HCT116 (cell line): ENCODE data around the gene HS6ST1. TPM values are rescaled to one million over a fixed set of nuclear protein-coding genes. Genes with fewer than 3 reads are reported as not detected.

ENCODE experiments used
- ATAC-seq: fragments of 200-7000 bp; cut with Tn5 transposase; 2 replicates; pipeline ENCODE4 v1.9.1; 2020; ENCODE audit warnings: mild to moderate bottlenecking, moderate library complexity
- BruUV-seq: library from RNA; stranded (reverse); fragments of 400-500 nt; replicated peaks from 2 replicates; lab custom pipeline; 2021; lab: Mats Ljungman, UMichigan
- CTCF ChIA-PET: fragments of 300-600 bp; sonication (Branson Sonifier 250); formaldehyde crosslinking; loops from one replicate; lab custom pipeline; 2021; ENCODE audit warnings: antibody characterized with exemption; lab: Charles Lee
- POLR2A ChIA-PET: fragments of 300-600, 350-600 bp; sonication (Branson Sonifier 250); formaldehyde crosslinking; loops from one replicate; lab custom pipeline; 2021; ENCODE audit warnings: antibody characterized with exemption; lab: Charles Lee
- RAD21 ChIA-PET, 2 experiments: fragments of 300-600 bp; sonication (Branson Sonifier 250); formaldehyde crosslinking; loops; one replicate each; lab custom pipeline; 2023; ENCODE audit warnings: low total read pairs in 2 of 2; ENCODE audit not compliant: uncharacterized antibody in 2 of 2, unreplicated experiment in 2 of 2, low non-redundant PET in 1 of 2; lab: Charles Lee
- DNase-seq: peaks from one replicate; pipeline ENCODE4 v3.0.0-alpha.2; 2010; ENCODE audit warnings: low read depth, low spot score
- H2AFZ ChIP-seq: fragments of 200-600 bp; shearing (Covaris generic), sonication (generic); 2 replicates; pipeline ENCODE4 v1.6.1; 2017; ENCODE audit warnings: low read depth, mixed run types, mixed read lengths, antibody characterized with exemption, low read length; ENCODE audit not compliant: poor library complexity, severe bottlenecking
- H3K27ac ChIP-seq: 2 replicates; pipeline ENCODE4 v1.5.1; 2012; ENCODE audit warnings: low read depth, low read length
- H3K27me3 ChIP-seq: fragments of 200-600 bp; sonication (generic); 2 replicates; pipeline ENCODE4 v1.6.1; 2016; ENCODE audit warnings: mixed run types, low read length, mixed read lengths; ENCODE audit not compliant: insufficient read depth
- H3K36me3 ChIP-seq, 2 experiments: fragments of 200-500 bp in 1 of 2; fragments of 200-600 bp in 1 of 2; sonication (Bioruptor generic) in 1 of 2; sonication (generic) in 1 of 2; 2 replicates each; pipeline versions ENCODE4 v1.5.1 to v1.6.1; 2014 to 2016; ENCODE audit warnings: low read length in 2 of 2, inconsistent platforms in 1 of 2, mixed read lengths in 1 of 2, mixed run types in 1 of 2; ENCODE audit not compliant: insufficient read depth in 2 of 2, control insufficient read depth in 1 of 2
- H3K4me1 ChIP-seq, 2 experiments: fragments of 200-600 bp in 1 of 2; sonication (generic) in 1 of 2; 2 replicates each; pipeline versions ENCODE4 v1.5.1 to v1.6.1; 2012 to 2017; ENCODE audit warnings: low read length in 2 of 2, inconsistent platforms in 1 of 2, mild to moderate bottlenecking in 1 of 2, mixed read lengths in 1 of 2, mixed run types in 1 of 2, moderate library complexity in 1 of 2; ENCODE audit not compliant: insufficient read depth in 2 of 2, control insufficient read depth in 1 of 2
- H3K4me2 ChIP-seq: fragments of 200-600 bp; sonication (generic); 2 replicates; pipeline ENCODE4 v1.6.1; 2017; ENCODE audit warnings: mixed run types, low read length, mixed read lengths
- H3K4me3 ChIP-seq, 2 experiments: fragments of 200-600 bp in 1 of 2; sonication (generic) in 1 of 2; replicated peaks in 1 of 2; 2 replicates each; pipeline ENCODE4 v1.5.1; 2011 to 2016; ENCODE audit warnings: low read length in 2 of 2, control low read depth in 1 of 2, low read depth in 1 of 2, mild to moderate bottlenecking in 1 of 2, mixed read lengths in 1 of 2, mixed run types in 1 of 2
- H3K79me2 ChIP-seq: fragments of 200-600 bp; sonication (generic); 2 replicates; pipeline ENCODE4 v1.6.1; 2017; ENCODE audit warnings: mild to moderate bottlenecking, mixed run types, low read length, moderate library complexity, mixed read lengths; ENCODE audit not compliant: insufficient read depth
- H3K9ac ChIP-seq: fragments of 200-600 bp; sonication (generic); 2 replicates; pipeline ENCODE4 v1.6.1; 2016; ENCODE audit warnings: low read length, mixed read lengths
- H3K9me2 ChIP-seq: fragments of 200-600 bp; sonication (generic), shearing (Covaris generic); 2 replicates; pipeline ENCODE4 v1.6.1; 2017; ENCODE audit warnings: mixed run types, mild to moderate bottlenecking, moderate library complexity; ENCODE audit not compliant: insufficient read depth
- H3K9me3 ChIP-seq, 2 experiments: fragments of 200-500 bp in 1 of 2; fragments of 200-600 bp in 1 of 2; sonication (Bioruptor generic) in 1 of 2; sonication (generic) in 1 of 2; 2 replicates each; pipeline ENCODE4 v1.6.1; 2014 to 2017; ENCODE audit warnings: low read length in 2 of 2, mixed read lengths in 2 of 2, inconsistent platforms in 1 of 2, low read depth in 1 of 2, mild to moderate bottlenecking in 1 of 2, mixed run types in 1 of 2, moderate library complexity in 1 of 2; ENCODE audit not compliant: control insufficient read depth in 1 of 2, insufficient read depth in 1 of 2
- H4K20me1 ChIP-seq: fragments of 200-600 bp; sonication (generic), shearing (Covaris generic); 2 replicates; pipeline ENCODE4 v1.6.1; 2017; ENCODE audit warnings: mixed run types, mild to moderate bottlenecking, moderate library complexity; ENCODE audit not compliant: insufficient read depth
- CBX3 ChIP-seq: IDR thresholded peaks from 2 replicates; pipeline ENCODE4 v1.6.1; 2012; ENCODE audit warnings: low read depth
- EGR1 ChIP-seq: IDR thresholded peaks from 2 replicates; pipeline ENCODE4 v1.6.1; 2012; ENCODE audit warnings: low read depth
- ELF1 ChIP-seq: IDR thresholded peaks from 2 replicates; pipeline ENCODE4 v1.6.1; 2012; ENCODE audit warnings: low read depth, borderline replicate concordance
- EZH2 ChIP-seq: fragments of 200-600 bp; sonication (generic); IDR thresholded peaks from 2 replicates; pipeline ENCODE4 v1.6.1; 2017; ENCODE audit warnings: antibody characterized with exemption, mixed run types
- FOSL1 ChIP-seq: IDR thresholded peaks from 2 replicates; pipeline ENCODE4 v1.6.1; 2012; ENCODE audit warnings: low read depth
- JUND ChIP-seq: IDR thresholded peaks from 2 replicates; pipeline ENCODE4 v1.6.1; 2012
- MAX ChIP-seq: IDR thresholded peaks from 2 replicates; pipeline ENCODE4 v1.6.1; 2012
- POLR2A ChIP-seq: IDR thresholded peaks from 2 replicates; pipeline ENCODE4 v1.7.0; 2011; ENCODE audit warnings: borderline replicate concordance; ENCODE audit not compliant: insufficient read depth, insufficient read length; ENCODE audit errors: extremely low read depth
- POLR2AphosphoS5 ChIP-seq: IDR thresholded peaks from 2 replicates; pipeline ENCODE4 v1.6.1; 2011; ENCODE audit warnings: mild to moderate bottlenecking, low read depth, low read length, moderate library complexity
- REST ChIP-seq: IDR thresholded peaks from 2 replicates; pipeline ENCODE4 v1.6.1; 2012; ENCODE audit warnings: low read depth
- SIN3A ChIP-seq: IDR thresholded peaks from 2 replicates; pipeline ENCODE4 v1.6.1; 2012; ENCODE audit warnings: low read depth
- SP1 ChIP-seq: IDR thresholded peaks from 2 replicates; pipeline ENCODE4 v1.6.1; 2012; ENCODE audit warnings: low read depth
- SRF ChIP-seq: IDR thresholded peaks from 2 replicates; pipeline ENCODE4 v1.6.1; 2012; ENCODE audit warnings: low read depth
- TCF7L2 ChIP-seq: IDR thresholded peaks from 2 replicates; pipeline ENCODE4 v1.7.0; 2011; ENCODE audit warnings: borderline replicate concordance, inconsistent platforms; ENCODE audit not compliant: insufficient read depth, insufficient read length; ENCODE audit errors: extremely low read depth
- YY1 ChIP-seq: IDR thresholded peaks from 2 replicates; pipeline ENCODE4 v1.6.1; 2011; ENCODE audit warnings: low read length, low read depth, moderate library complexity, mild to moderate bottlenecking; ENCODE audit not compliant: insufficient replicate concordance; ENCODE audit errors: extremely low read depth
- intact Hi-C: fragments of 100-400 bp; cut with micrococcal nuclease; formaldehyde crosslinking; loops from 2 replicates; pipeline ENCODE4 v1.10.0; 2022
- total RNA-seq: library from RNA; stranded (reverse); gene quantifications from one replicate; pipeline ENCODE4 v1.2.1, GENCODE V29; 2021; ENCODE audit not compliant: unreplicated experiment

Gene HS6ST1
- total RNA-seq, 1 experiment from 2014 or later: 35.0 TPM

GRCh38 chr2:128281852-128282245 lies 36.8 kb downstream of the HS6ST1 start:
- intact Hi-C loops: no loop called here
- no peak overlapping the region for H3K4me3 ChIP-seq
- H3K9ac ChIP-seq: no peak overlapping the region
- TF ChIP-seq FOSL1 (no peak), JUND (no peak), ELF1 (no peak), POLR2AphosphoS5 (no peak), EGR1 (no peak), POLR2A (no peak), REST (no peak), SRF (no peak), SP1 (no peak), SIN3A (no peak), EZH2 (no peak), MAX (no peak), CBX3 (no peak), TCF7L2 (no peak), YY1 (no peak)
- TF ChIP-seq, all 23 proteins: peak for 0
- Histone ChIP-seq H3K4me2 (no peak overlapping the region), H4K20me1 (no peaks in the 10 kb centered on the region), H3K79me2 (peaks cover 25% of the 10 kb centered on the region; the same call in 1 of the 2 replicates), H3K36me3 (no peaks in the 10 kb centered on the region), H2AFZ (no peak overlapping the region), H3K27ac (no peak overlapping the region), H3K9me3 (no peaks in the 10 kb centered on the region), H3K9me2 (no peaks in the 10 kb centered on the region), H3K4me1 (no peaks in the 10 kb centered on the region), H3K27me3 (no peaks in the 10 kb centered on the region)
- DNase-seq (no peak), ATAC-seq (no peak)
- ChIA-PET CTCF (no interaction called here), RAD21 (no interaction called here), POLR2A (no interaction called here)
- BruUV-seq: no TSS peak
